CD4-positive, alpha-beta T cell treated with Interleukin-21 for 1 hour (primary cell): ENCODE data around the gene CDH5.

Source experiments
- DNase-seq: peaks from one replicate; pipeline ENCODE4 v3.0.0-alpha.2; 2020

Gene CDH5

GRCh38 chr16:66354034-66354909 is 12.2 kb upstream of the CDH5 start:
- no peak for DNase-seq

GRCh38 chr16:66355526-66355925 is 11.0 kb upstream of the CDH5 start:
- DNase-seq: no peak

GRCh38 chr16:66357523-66357928 is 9.0 kb upstream of the CDH5 start:
- peak; percentile 32 for DNase-seq

- no peak for DNase-seq
These were observed 8.3 kb upstream of the CDH5 start for GRCh38 chr16:66358231-66358630.

- no peak for DNase-seq
These were observed 7.5 kb upstream of the CDH5 start for GRCh38 chr16:66359012-66359411.

- DNase-seq: no peak
These were observed 6.5 kb upstream of the CDH5 start for GRCh38 chr16:66359811-66360608.

- DNase-seq: no peak
These were observed 5.7 kb upstream of the CDH5 start for GRCh38 chr16:66360624-66361324.

GRCh38 chr16:66361604-66362135 is 4.8 kb upstream of the CDH5 start:
- no peak for DNase-seq

GRCh38 chr16:66363211-66363777 is 3.2 kb upstream of the CDH5 start:
- DNase-seq: no peak

GRCh38 chr16:66364117-66364958 is 2.2 kb upstream of the CDH5 start:
- no peak for DNase-seq

- no peak for DNase-seq
These were observed 1.6 kb upstream of the CDH5 start for GRCh38 chr16:66364959-66365306.

GRCh38 chr16:66365651-66366050 is 840 bp upstream of the CDH5 start:
- DNase-seq: no peak

- DNase-seq: no peak
These were observed 1.7 kb downstream of the CDH5 start for GRCh38 chr16:66367968-66368891.

- DNase-seq: no peak
These were observed 2.6 kb downstream of the CDH5 start for GRCh38 chr16:66369055-66369592.

GRCh38 chr16:66370786-66371684 is 4.5 kb downstream of the CDH5 start:
- no peak for DNase-seq

- no peak for DNase-seq
These were observed 5.8 kb downstream of the CDH5 start for GRCh38 chr16:66372078-66372897.

- DNase-seq: no peak
These were observed 6.3 kb downstream of the CDH5 start for GRCh38 chr16:66372898-66373155.

GRCh38 chr16:66373667-66374066 is 7.2 kb downstream of the CDH5 start:
- DNase-seq: no peak

GRCh38 chr16:66374176-66374575 is 7.7 kb downstream of the CDH5 start:
- no peak for DNase-seq
